SK-N-SH treated with all-trans-retinoic acid at 6 μM for 48 hours (cell line): ENCODE measurements around the gene CEP295NL.

Experiments
- ATAC-seq: fragments of 200-7000 bp; cut with Tn5 transposase; 3 replicates; pipeline ENCODE4 v1.9.1; 2020; ENCODE audit warnings: mild to moderate bottlenecking, moderate library complexity
- ARNTL ChIP-seq: fragments of 450-650 bp; formaldehyde crosslinking; IDR thresholded peaks from 2 replicates; pipeline ENCODE4 v1.5.0; 2020; ENCODE audit warnings: low read depth, mild to moderate bottlenecking, moderate library complexity, borderline replicate concordance
- BACH2 ChIP-seq: fragments of 250-450 bp; sonication (Bioruptor Pico); IDR thresholded peaks from 2 replicates; pipeline ENCODE4 v1.9.0; 2021; ENCODE audit warnings: mild to moderate bottlenecking, borderline replicate concordance
- CSDC2 ChIP-seq: fragments of 250-450 bp; sonication (Bioruptor Pico); IDR thresholded peaks from 2 replicates; pipeline ENCODE4 v1.5.0; 2020; ENCODE audit warnings: mild to moderate bottlenecking, moderate library complexity
- CSRNP3 ChIP-seq: fragments of 250-450 bp; sonication (Bioruptor Pico); IDR thresholded peaks from 2 replicates; pipeline ENCODE4 v1.5.1; 2021; ENCODE audit warnings: mild to moderate bottlenecking, moderate library complexity
- ESRRG ChIP-seq: fragments of 250-450 bp; sonication (Bioruptor Pico); IDR thresholded peaks from 2 replicates; pipeline ENCODE4 v1.6.1; 2021; ENCODE audit warnings: mild to moderate bottlenecking
- GLIS3 ChIP-seq: fragments of 250-450 bp; sonication (Bioruptor Pico); IDR thresholded peaks from 2 replicates; pipeline ENCODE4 v1.5.0; 2020; ENCODE audit warnings: mild to moderate bottlenecking, moderate library complexity
- ISL1 ChIP-seq: fragments of 250-450 bp; sonication (Bioruptor Pico); IDR thresholded peaks from 2 replicates; pipeline ENCODE4 v2.1.2; 2022; ENCODE audit warnings: mild to moderate bottlenecking, moderate library complexity
- OSR1 ChIP-seq: fragments of 250-450 bp; sonication (Bioruptor Pico); IDR thresholded peaks from 2 replicates; pipeline ENCODE4 v1.8.0; 2022; ENCODE audit warnings: moderate library complexity, mild to moderate bottlenecking, inconsistent platforms
- PATZ1 ChIP-seq: fragments of 250-450 bp; sonication (Bioruptor Pico); IDR thresholded peaks from 2 replicates; pipeline ENCODE4 v1.8.0; 2020; ENCODE audit warnings: mild to moderate bottlenecking, moderate library complexity, borderline replicate concordance
- POU6F1 ChIP-seq: fragments of 250-450 bp; sonication (Bioruptor Pico); IDR thresholded peaks from 2 replicates; pipeline ENCODE4 v1.8.0; 2021; ENCODE audit warnings: low read depth, mild to moderate bottlenecking, moderate library complexity, borderline replicate concordance
- PPARA ChIP-seq: fragments of 250-450 bp; sonication (Bioruptor Pico); IDR thresholded peaks from 2 replicates; pipeline ENCODE4 v1.5.0; 2020; ENCODE audit warnings: mild to moderate bottlenecking, borderline replicate concordance
- RARB ChIP-seq: fragments of 250-450 bp; sonication (Bioruptor Pico); IDR thresholded peaks from 2 replicates; pipeline ENCODE4 v1.8.0; 2021; ENCODE audit warnings: mild to moderate bottlenecking, moderate library complexity
- SNAI2 ChIP-seq: fragments of 250-450 bp; sonication (Bioruptor Pico); IDR thresholded peaks from 2 replicates; pipeline ENCODE4 v1.5.0; 2020; ENCODE audit warnings: mild to moderate bottlenecking, moderate library complexity
- TCF4 ChIP-seq: fragments of 250-450 bp; sonication (Bioruptor Pico); IDR thresholded peaks from 2 replicates; pipeline ENCODE4 v1.8.0; 2021; ENCODE audit warnings: mild to moderate bottlenecking, moderate library complexity, borderline replicate concordance
- TOX ChIP-seq: fragments of 250-450 bp; sonication (Bioruptor Pico); IDR thresholded peaks from 2 replicates; pipeline ENCODE4 v1.8.0; 2021; ENCODE audit warnings: mild to moderate bottlenecking, moderate library complexity, borderline replicate concordance
- TSHZ2 ChIP-seq: fragments of 250-450 bp; sonication (Bioruptor Pico); IDR thresholded peaks from 2 replicates; pipeline ENCODE4 v1.5.0; 2020; ENCODE audit warnings: mild to moderate bottlenecking, moderate library complexity
- ZFP3 ChIP-seq: fragments of 250-450 bp; sonication (Bioruptor Pico); IDR thresholded peaks from 2 replicates; pipeline ENCODE4 v1.5.0; 2020; ENCODE audit warnings: mild to moderate bottlenecking, moderate library complexity
- ZFP30 ChIP-seq: fragments of 450-650 bp; formaldehyde crosslinking; IDR thresholded peaks from 2 replicates; pipeline ENCODE4 v1.5.0; 2022; ENCODE audit warnings: mild to moderate bottlenecking, moderate library complexity
- ZNF565 ChIP-seq: fragments of 450-650 bp; formaldehyde crosslinking; conservative IDR thresholded peaks from 2 replicates; pipeline ENCODE4 v1.5.0; 2020; ENCODE audit warnings: low read depth, mild to moderate bottlenecking, moderate library complexity
- ZNF8 ChIP-seq: fragments of 450-650 bp; formaldehyde crosslinking; IDR thresholded peaks from 2 replicates; pipeline ENCODE4 v1.5.0; 2020; ENCODE audit warnings: mild to moderate bottlenecking, moderate library complexity

CEP295NL gene

GRCh38 chr17:78899361-78900260, 3.4 kb downstream of the CEP295NL start:
- no peak; the same call in 1 of the 3 replicates for ATAC-seq
- no peak for TF ChIP-seq SNAI2 (CRISPR knock-in tag)
- 0 out of 2 replicates have a peak, but pooled peaks have one; percentile 15 for TF ChIP-seq ISL1 (CRISPR knock-in tag)
- TF ChIP-seq, all 23 proteins: peak for 1

- ATAC-seq, result no peak
- TF ChIP-seq ARNTL (no peak), ESRRG (CRISPR knock-in tag) (no peak), TOX (CRISPR knock-in tag) (no peak), GLIS3 (no peak), ZNF565 (CRISPR knock-in tag) (no peak), CSDC2 (CRISPR knock-in tag) (no peak), CSRNP3 (CRISPR knock-in tag) (no peak)
Measured at GRCh38 chr17:78898947-78899346, 4.1 kb downstream of the CEP295NL start.

- ATAC-seq, result no peak
- TF ChIP-seq ZFP3 (CRISPR knock-in tag), result no peak
- TF ChIP-seq BACH2, result no peak
- TF ChIP-seq TCF4, result no peak
- TF ChIP-seq PPARA (CRISPR knock-in tag), result no peak
- TF ChIP-seq PATZ1 (CRISPR knock-in tag), result no peak
- TF ChIP-seq POU6F1 (CRISPR knock-in tag), result no peak
- TF ChIP-seq GLIS3, result no peak
- no peak for TF ChIP-seq CSDC2 (CRISPR knock-in tag)
- no peak for TF ChIP-seq CSRNP3 (CRISPR knock-in tag)
- no peak for TF ChIP-seq TSHZ2 (CRISPR knock-in tag)
- TF ChIP-seq OSR1 (CRISPR knock-in tag), result no peak
- no peak for TF ChIP-seq RARB (CRISPR knock-in tag)
- TF ChIP-seq ZFP30 (CRISPR knock-in tag), result no peak
- TF ChIP-seq ZNF8 (CRISPR knock-in tag), result no peak
Measured at GRCh38 chr17:78898075-78898836, 4.7 kb downstream of the CEP295NL start.
